B cell (primary cell): Measurements from ENCODE around the gene LRPPRC. TPM values are rescaled to one million over a fixed set of nuclear protein-coding genes. Genes with fewer than 3 reads are reported as not detected.
"Not testable (repeated sequence)": the region's sequence is repeated elsewhere in the genome, so short reads cannot be mapped to it uniquely, and the experiment has no call there.

Source experiments
- ATAC-seq: fragments of 200-7000 bp; cut with Tn5 transposase; one replicate; pipeline ENCODE4 v1.10.0; 2021; ENCODE audit warnings: low read depth, mild to moderate bottlenecking, moderate number of reproducible peaks, moderate library complexity
- CTCF ChIA-PET: fragments of 350-600 bp; sonication (Branson Sonifier 250); formaldehyde crosslinking; loops from one replicate; lab custom pipeline; 2021; ENCODE audit warnings: antibody characterized with exemption, inconsistent platforms; lab: Charles Lee
- POLR2A ChIA-PET: fragments of 350-600 bp; sonication (Branson Sonifier 250); formaldehyde crosslinking; loops from one replicate; lab custom pipeline; 2021; ENCODE audit warnings: antibody characterized with exemption; lab: Charles Lee
- DNase-seq: peaks from one replicate; pipeline ENCODE4 v3.0.0; 2013
- H2AFZ ChIP-seq: 2 replicates; pipeline ENCODE4 v1.6.1; 2012; ENCODE audit warnings: mild to moderate bottlenecking, low read depth, low read length; ENCODE audit not compliant: insufficient read depth, poor library complexity, severe bottlenecking
- H3K27ac ChIP-seq, 2 donors: 1 replicate in 1 of 2; 2 replicates in 1 of 2; pipeline ENCODE4 v1.5.1; 2012 to 2013; ENCODE audit warnings: low read length in 2 of 2, mild to moderate bottlenecking in 2 of 2, moderate library complexity in 1 of 2
- H3K27me3 ChIP-seq, 4 experiments: fragments of 200-600 bp in 1 of 4; sonication (generic) in 1 of 4; replicated peaks in 1 of 4; 1 replicate in 2 of 4; 2 replicates in 2 of 4; pipeline versions ENCODE4 v1.6.1 to v1.7.0; 2013 to 2016; ENCODE audit warnings: low read length in 3 of 4, mild to moderate bottlenecking in 2 of 4, mixed read lengths in 1 of 4, moderate library complexity in 1 of 4; ENCODE audit not compliant: insufficient read depth in 4 of 4, control insufficient read depth in 3 of 4; ENCODE audit errors: control extremely low read depth in 1 of 4
- H3K36me3 ChIP-seq, 2 experiments: replicated peaks in 1 of 2; 1 replicate in 1 of 2; 2 replicates in 1 of 2; pipeline versions ENCODE4 v1.6.1 to v1.7.1; 2013; ENCODE audit warnings: low read length in 1 of 2; ENCODE audit not compliant: insufficient read depth in 2 of 2, control insufficient read depth in 1 of 2; ENCODE audit errors: control extremely low read depth in 1 of 2, extremely low read depth in 1 of 2
- H3K4me1 ChIP-seq, 2 donors: fragments of 200-600 bp in 1 of 2; sonication (generic) in 1 of 2; 1 replicate in 1 of 2; 2 replicates in 1 of 2; pipeline versions ENCODE4 v1.5.1 to v1.6.1; 2013 to 2017; ENCODE audit warnings: low read length in 2 of 2; ENCODE audit not compliant: control insufficient read depth in 2 of 2, insufficient read depth in 2 of 2
- H3K4me2 ChIP-seq: replicated peaks from 2 replicates; pipeline ENCODE3; 2012; ENCODE audit warnings: mild to moderate bottlenecking, low read depth, low read length; ENCODE audit not compliant: poor library complexity, severe bottlenecking
- H3K4me3 ChIP-seq, 5 experiments: fragments of 200-600 bp in 1 of 5; sonication (generic) in 1 of 5; 1 replicate in 3 of 5; 2 replicates in 2 of 5; pipeline versions ENCODE4 v1.5.1 to v1.7.0; 2011 to 2016; ENCODE audit warnings: low read length in 4 of 5, mild to moderate bottlenecking in 4 of 5, low read depth in 2 of 5, control low read depth in 1 of 5, moderate library complexity in 1 of 5; ENCODE audit not compliant: insufficient read depth in 1 of 5; ENCODE audit errors: control extremely low read depth in 1 of 5, extremely low read depth in 1 of 5
- H3K79me2 ChIP-seq: fragments of 200-600 bp; sonication (generic); one replicate; pipeline ENCODE4 v1.6.0; 2016; ENCODE audit warnings: low read length; ENCODE audit not compliant: control insufficient read depth, insufficient read depth
- H3K9ac ChIP-seq: fragments of 200-600 bp; sonication (generic); 2 replicates; pipeline ENCODE4 v1.6.1; 2017; ENCODE audit warnings: mild to moderate bottlenecking, low read length, moderate library complexity
- H3K9me3 ChIP-seq, 3 donors: one replicate each; pipeline versions ENCODE4 v1.6.1 to v1.7.1; 2013; ENCODE audit warnings: low read length in 2 of 3; ENCODE audit not compliant: control insufficient read depth in 2 of 3, insufficient read depth in 1 of 3; ENCODE audit errors: control extremely low read depth in 1 of 3
- H4K20me1 ChIP-seq: 2 replicates; pipeline ENCODE4 v1.6.0; 2012; ENCODE audit warnings: mild to moderate bottlenecking, low read length; ENCODE audit not compliant: insufficient read depth, control insufficient read depth, poor library complexity, severe bottlenecking
- H3K27ac Mint-ChIP-seq: one replicate; pipeline ENCODE4 v1.8.0; 2021; ENCODE audit warnings: mixed read lengths
- H3K27me3 Mint-ChIP-seq: one replicate; pipeline ENCODE4 v1.8.0; 2021; ENCODE audit warnings: mixed read lengths
- H3K4me1 Mint-ChIP-seq: one replicate; pipeline ENCODE4 v1.8.0; 2021; ENCODE audit warnings: mixed read lengths
- H3K4me3 Mint-ChIP-seq: one replicate; pipeline ENCODE4 v1.8.0; 2021; ENCODE audit warnings: mixed read lengths
- H3K9me3 Mint-ChIP-seq: one replicate; pipeline ENCODE4 v1.8.0; 2022; ENCODE audit warnings: mixed read lengths; ENCODE audit not compliant: insufficient read depth
- EZH2 ChIP-seq: IDR thresholded peaks from 2 replicates; pipeline ENCODE4 v1.6.1; 2012; ENCODE audit warnings: borderline replicate concordance, low read depth, mild to moderate bottlenecking, moderate library complexity, low read length; ENCODE audit not compliant: insufficient read depth, poor library complexity, severe bottlenecking
- WGBS: methylation state at CpG from one replicate; pipeline ENCODE4 v1.1.5; 2013; ENCODE audit warnings: missing lambda C conversion rate; ENCODE audit not compliant: insufficient coverage; 5-methylcytosine and 5-hydroxymethylcytosine counted together
- intact Hi-C: fragments of 100-400 bp; cut with micrococcal nuclease; formaldehyde crosslinking; loops from one replicate; pipeline ENCODE4 v1.10.0; 2022
- polyA plus RNA-seq: library from polyadenylated mRNA; depleted of rRNA; stranded (reverse); fragments of >200 nt; gene quantifications from 2 replicates; pipeline ENCODE4 v1.2.3, GENCODE V29; 2012
- total RNA-seq, 2 donors: library from RNA; stranded (reverse); fragments of 120-200 nt in 1 of 2; gene quantifications; 1 replicate in 1 of 2; 2 replicates in 1 of 2; pipeline versions ENCODE4 v1.2.3 to v1.2.4, GENCODE V29; 2013 to 2022
- TF ChIP-seq, protein P1 (sequence below): fragments of 200-600 bp; IDR thresholded peaks from one replicate; pipeline ENCODE4 v1.8.0; 2022; ENCODE audit warnings: antibody characterized with exemption, mild to moderate bottlenecking

LRPPRC gene
- total and polyA plus RNA-seq, 2 donors (not counting 1 experiment from before 2014, with no cell fraction given) = 17.6 to 75.6 TPM

DNA sequence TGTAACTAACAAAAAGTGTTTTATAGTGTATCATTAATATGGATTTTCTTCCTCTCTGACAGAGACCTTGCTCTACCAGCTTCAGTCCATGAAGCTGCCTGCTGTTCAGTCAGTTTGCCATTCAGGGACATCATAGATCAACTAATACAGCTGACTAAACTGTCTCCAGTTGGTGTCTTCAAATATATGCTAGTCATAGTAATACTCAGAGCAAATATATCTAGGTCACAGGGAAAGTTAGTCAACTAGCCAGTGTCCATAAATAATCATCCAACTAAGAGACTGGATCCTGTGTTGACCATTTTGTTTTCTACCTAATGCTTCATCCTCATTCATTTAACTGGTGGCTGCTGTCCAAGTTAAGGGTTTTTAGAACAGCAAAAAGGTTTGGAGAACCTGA lies 38.2 kb upstream of the LRPPRC start:
- no peak overlapping the region for H3K4me3 Mint-ChIP-seq
- DNase-seq = no peak
- H3K27me3 ChIP-seq = peaks cover 0 to 4% (median 0%) of the 10 kb centered on the region in 4 experiments
- H3K27ac ChIP-seq = no peak overlapping the region
- no peak overlapping the region for H3K4me2 ChIP-seq
- no peak overlapping the region for H3K27ac Mint-ChIP-seq
- H3K9ac ChIP-seq = no peak overlapping the region
- no peak for ATAC-seq
- H3K79me2 ChIP-seq = no peaks in the 10 kb centered on the region
- no peaks in the 10 kb centered on the region for H3K4me1 ChIP-seq
- no peaks in the 10 kb centered on the region for H3K4me1 Mint-ChIP-seq
- H3K36me3 ChIP-seq = no peaks in the 10 kb centered on the region
- H2AFZ ChIP-seq = no peak overlapping the region
- H3K9me3 Mint-ChIP-seq = no peaks in the 10 kb centered on the region
- H4K20me1 ChIP-seq = no peaks in the 10 kb centered on the region
- H3K9me3 ChIP-seq = no peaks in the 10 kb centered on the region
- CTCF ChIA-PET = interaction anchor here (1.5 kb wide), 1 partner anchor 13 kb away, joined by 4 read pairs; no protein-coding TSS in a partner anchor
- intact Hi-C loops = no loop called here
- no peak overlapping the region for H3K4me3 ChIP-seq
- POLR2A ChIA-PET = no interaction called here
- no peak for TF ChIP-seq EZH2
- TF ChIP-seq, protein P1, sequence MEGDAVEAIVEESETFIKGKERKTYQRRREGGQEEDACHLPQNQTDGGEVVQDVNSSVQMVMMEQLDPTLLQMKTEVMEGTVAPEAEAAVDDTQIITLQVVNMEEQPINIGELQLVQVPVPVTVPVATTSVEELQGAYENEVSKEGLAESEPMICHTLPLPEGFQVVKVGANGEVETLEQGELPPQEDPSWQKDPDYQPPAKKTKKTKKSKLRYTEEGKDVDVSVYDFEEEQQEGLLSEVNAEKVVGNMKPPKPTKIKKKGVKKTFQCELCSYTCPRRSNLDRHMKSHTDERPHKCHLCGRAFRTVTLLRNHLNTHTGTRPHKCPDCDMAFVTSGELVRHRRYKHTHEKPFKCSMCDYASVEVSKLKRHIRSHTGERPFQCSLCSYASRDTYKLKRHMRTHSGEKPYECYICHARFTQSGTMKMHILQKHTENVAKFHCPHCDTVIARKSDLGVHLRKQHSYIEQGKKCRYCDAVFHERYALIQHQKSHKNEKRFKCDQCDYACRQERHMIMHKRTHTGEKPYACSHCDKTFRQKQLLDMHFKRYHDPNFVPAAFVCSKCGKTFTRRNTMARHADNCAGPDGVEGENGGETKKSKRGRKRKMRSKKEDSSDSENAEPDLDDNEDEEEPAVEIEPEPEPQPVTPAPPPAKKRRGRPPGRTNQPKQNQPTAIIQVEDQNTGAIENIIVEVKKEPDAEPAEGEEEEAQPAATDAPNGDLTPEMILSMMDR = no peak
- H3K27me3 Mint-ChIP-seq = peaks cover 34% of the 10 kb centered on the region

DNA sequence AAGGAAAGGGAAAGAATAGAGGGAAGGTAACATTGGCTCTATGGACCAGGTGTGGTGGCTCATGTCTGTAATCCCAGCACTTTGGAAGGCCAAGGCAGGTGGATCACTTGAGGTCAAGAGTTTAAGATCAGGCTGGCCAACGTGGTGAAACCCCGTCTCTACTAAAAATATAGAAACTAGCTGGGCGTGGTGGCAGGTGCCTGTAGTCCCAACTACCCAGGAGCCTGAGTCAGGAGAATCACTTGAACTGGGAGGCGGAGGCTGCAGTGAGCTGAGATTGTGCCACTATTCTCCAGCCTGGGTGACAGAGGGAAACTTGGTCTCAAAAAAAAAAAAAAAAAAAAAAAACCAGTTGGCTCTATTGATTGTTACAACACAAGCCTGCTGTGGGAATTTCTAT lies 31.3 kb upstream of the LRPPRC start:
- H3K36me3 ChIP-seq, H3K4me1 ChIP-seq, H3K9me3 Mint-ChIP-seq, intact Hi-C loops, H4K20me1 ChIP-seq, H3K27ac Mint-ChIP-seq, ATAC-seq, H3K27me3 ChIP-seq, H3K79me2 ChIP-seq, POLR2A ChIA-PET, H3K4me3 Mint-ChIP-seq, H3K9me3 ChIP-seq, H3K4me1 Mint-ChIP-seq, H3K4me2 ChIP-seq, DNase-seq, H3K9ac ChIP-seq, H3K4me3 ChIP-seq, H2AFZ ChIP-seq, CTCF ChIA-PET, H3K27ac ChIP-seq: not testable (repeated sequence)
- 96% methylated on average over 4 of the region's 4 CpGs for WGBS
- peaks cover 30% of the 10 kb centered on the region for H3K27me3 Mint-ChIP-seq
